GM21717 (cell line): ENCODE measurements around the gene ITGB2.

Experiments used
- ATAC-seq: cut with Tn5 transposase; IDR thresholded peaks from one replicate; pipeline ENCODE4 v1.9.1; 2021; ENCODE audit warnings: mild to moderate bottlenecking, moderate library complexity; ENCODE audit not compliant: unreplicated experiment

The ITGB2 gene

GRCh38 chr21:44898851-44899767 lies 21.6 kb downstream of the ITGB2 start:
- ATAC-seq = no peak

GRCh38 chr21:44898011-44898488 lies 22.6 kb downstream of the ITGB2 start:
- no peak for ATAC-seq

- no peak for ATAC-seq
Measured at GRCh38 chr21:44897326-44898010, 23.2 kb downstream of the ITGB2 start.

GRCh38 chr21:44896561-44897286 lies 24.0 kb downstream of the ITGB2 start:
- no peak for ATAC-seq

- no peak for ATAC-seq
Measured at GRCh38 chr21:44895859-44896258, 24.8 kb downstream of the ITGB2 start.

GRCh38 chr21:44894687-44895302 lies 25.9 kb downstream of the ITGB2 start:
- ATAC-seq = no peak

GRCh38 chr21:44893948-44894656 lies 26.6 kb downstream of the ITGB2 start:
- no peak for ATAC-seq

- ATAC-seq = no peak
Measured at GRCh38 chr21:44893278-44893556, 27.5 kb downstream of the ITGB2 start.

- ATAC-seq = no peak
Measured at GRCh38 chr21:44892536-44893277, 28.0 kb downstream of the ITGB2 start.

- ATAC-seq = no peak
Measured at GRCh38 chr21:44892095-44892494, 28.6 kb downstream of the ITGB2 start.

- no peak for ATAC-seq
Measured at GRCh38 chr21:44891631-44892031, 29.1 kb downstream of the ITGB2 start.

GRCh38 chr21:44890961-44891541 lies 29.6 kb downstream of the ITGB2 start:
- no peak for ATAC-seq

GRCh38 chr21:44890338-44890931 lies 30.3 kb downstream of the ITGB2 start:
- ATAC-seq = no peak

GRCh38 chr21:44889625-44890337 lies 30.9 kb downstream of the ITGB2 start:
- ATAC-seq = no peak

GRCh38 chr21:44888581-44889550 lies 31.8 kb downstream of the ITGB2 start:
- no peak for ATAC-seq

GRCh38 chr21:44887807-44888580 lies 32.7 kb downstream of the ITGB2 start:
- no peak for ATAC-seq
